Testis (tissue), 3 donors: Measurements from ENCODE around the gene SSBP3. TPM values are rescaled to one million over a fixed set of nuclear protein-coding genes. Genes with fewer than 3 reads are reported as not detected.
A peak's percentile ranks its signal among the peaks of the same experiment; 100 is the strongest.

Experiments
- DNase-seq: peaks from one replicate; pipeline ENCODE4 v3.0.0-alpha.2; 2019
- H3K27ac ChIP-seq, 2 donors: fragments of 200-600 bp; sonication (generic); one replicate each; pipeline ENCODE4 v1.5.1; 2019
- H3K27me3 ChIP-seq: fragments of 200-600 bp; sonication (generic); one replicate; pipeline ENCODE4 v1.5.1; 2019
- H3K36me3 ChIP-seq: fragments of 200-600 bp; sonication (generic); one replicate; pipeline ENCODE4 v1.5.1; 2017; ENCODE audit warnings: low read depth; ENCODE audit errors: missing control alignments
- H3K4me1 ChIP-seq: fragments of 200-600 bp; sonication (generic); one replicate; pipeline ENCODE4 v1.5.1; 2019
- H3K4me3 ChIP-seq, 2 donors: fragments of 200-600 bp; sonication (generic); one replicate each; pipeline ENCODE4 v1.5.1; 2017 to 2019
- H3K9me3 ChIP-seq: fragments of 200-600 bp; sonication (generic); one replicate; pipeline ENCODE4 v1.5.1; 2017
- CTCF ChIP-seq, 3 experiments: fragments of 450-650 bp in 2 of 3; fragments of 200-600 bp in 1 of 3; sonication (generic) in 1 of 3; IDR thresholded peaks; one replicate each; pipeline ENCODE4 v1.5.1; 2016 to 2019; ENCODE audit warnings: antibody characterized with exemption in 3 of 3, mild to moderate bottlenecking in 2 of 3, moderate library complexity in 1 of 3
- POLR2A ChIP-seq: fragments of 450-650 bp; IDR thresholded peaks from one replicate; pipeline ENCODE4 v1.6.1; 2017; ENCODE audit warnings: antibody characterized with exemption, mild to moderate bottlenecking, moderate library complexity
- WGBS, 2 donors: methylation state at CpG; one replicate each; pipeline ENCODE4 v1.1.5; 2018; 5-methylcytosine and 5-hydroxymethylcytosine counted together
- intact Hi-C: fragments of 100-400 bp; cut with DNase I; formaldehyde crosslinking; loops from one replicate; pipeline ENCODE4 v1.15.1; 2023; ENCODE audit warnings: low total_unique reads
- polyA plus RNA-seq: library from polyadenylated mRNA; stranded (reverse); fragments of 350-450 nt; fragmentation: Illumina TruSeq; extraction: RNeasy Lipid Tissue Mini Kit (QIAGEN cat#74804); gene quantifications from one replicate; pipeline ENCODE4 v1.2.3, GENCODE V29; 2014; ENCODE audit warnings: low read depth, low replicate concordance; ENCODE audit not compliant: insufficient read depth
- total RNA-seq, 2 donors: library from RNA; depleted of rRNA; stranded (reverse); fragments of >200 nt; gene quantifications; one replicate each; pipeline ENCODE4 v1.2.3, GENCODE V29; 2016

The SSBP3 gene
- total and polyA plus RNA-seq, 3 donors from 2014 or later, result 88.8 to 99.0 (median 91.6) TPM

- DNase-seq, result no peak
- Histone ChIP-seq H3K4me1 (peaks cover 16% of the 10 kb centered on the region), H3K36me3 (no peaks in the 10 kb centered on the region), H3K27ac (no peak overlapping the region), H3K9me3 (no peaks in the 10 kb centered on the region), H3K27me3 (no peaks in the 10 kb centered on the region), H3K4me3 (no peak overlapping the region)
- WGBS, 2 donors, result 91 to 95% methylated on average over 9 of the region's 9 CpGs
- intact Hi-C loops, result no loop called here
- TF ChIP-seq CTCF (IDR thresholded peaks at IDR 0.05), result no peak
- TF ChIP-seq POLR2A, result no peak
Observed at GRCh38 chr1:54255026-54255702, 151.0 kb downstream of the SSBP3 start.

GRCh38 chr1:54254055-54254454 lies 152.1 kb downstream of the SSBP3 start:
- Histone ChIP-seq H3K4me1 (peaks cover 20% of the 10 kb centered on the region), H3K27me3 (no peaks in the 10 kb centered on the region), H3K9me3 (no peaks in the 10 kb centered on the region), H3K4me3 (no peak overlapping the region), H3K36me3 (no peaks in the 10 kb centered on the region), H3K27ac (no peak overlapping the region)
- intact Hi-C loops, result no loop called here
- no peak for TF ChIP-seq POLR2A
- TF ChIP-seq CTCF (IDR thresholded peaks at IDR 0.05), result no peak
- DNase-seq, result no peak
- 26 to 53% methylated on average over 10 of the region's 10 CpGs for WGBS, 2 donors

GRCh38 chr1:54253480-54253879 lies 152.7 kb downstream of the SSBP3 start:
- WGBS, 2 donors, result 74 to 87% methylated on average over 5 of the region's 5 CpGs
- TF ChIP-seq POLR2A, result no peak
- no peak for DNase-seq
- Histone ChIP-seq H3K27me3 (no peaks in the 10 kb centered on the region), H3K4me3 (no peak overlapping the region), H3K4me1 (peaks cover 20% of the 10 kb centered on the region), H3K36me3 (no peaks in the 10 kb centered on the region), H3K27ac (no peak overlapping the region), H3K9me3 (no peaks in the 10 kb centered on the region)
- intact Hi-C loops, result no loop called here

- Histone ChIP-seq H3K27ac (peak overlapping the region in 1 of 2 donors; percentile 24), H3K27me3 (no peaks in the 10 kb centered on the region), H3K36me3 (no peaks in the 10 kb centered on the region), H3K4me1 (peaks cover 20% of the 10 kb centered on the region), H3K4me3 (no peak overlapping the region), H3K9me3 (no peaks in the 10 kb centered on the region)
- 79 to 83% methylated on average over 11 of the region's 11 CpGs for WGBS, 2 donors
- no peak for DNase-seq
- TF ChIP-seq CTCF (IDR thresholded peaks at IDR 0.05), result no peak
- no peak for TF ChIP-seq POLR2A
- intact Hi-C loops, result no loop called here
Observed at GRCh38 chr1:54252371-54252936, 153.7 kb downstream of the SSBP3 start.

GRCh38 chr1:54250670-54251069 lies 155.5 kb downstream of the SSBP3 start:
- H3K4me1 ChIP-seq, result peaks cover 23% of the 10 kb centered on the region
- no peaks in the 10 kb centered on the region for H3K36me3 ChIP-seq
- no peak overlapping the region for H3K4me3 ChIP-seq
- TF ChIP-seq POLR2A, result no peak
- TF ChIP-seq CTCF (IDR thresholded peaks at IDR 0.05), result no peak
- H3K27ac ChIP-seq, result peak overlapping the region; percentile 59 to 62
- no peak for DNase-seq
- intact Hi-C loops, result no loop called here
- no peaks in the 10 kb centered on the region for H3K27me3 ChIP-seq
- 81 to 89% methylated on average over 11 to 12 of the region's 12 CpGs for WGBS, 2 donors
- no peaks in the 10 kb centered on the region for H3K9me3 ChIP-seq
